ENCODE data around the gene MACROD2.

GRCh38 chr20:15740046-15740775 lies 1744.9 kb downstream of the MACROD2 start:
- TF ChIP-seq POLR2AphosphoS5 (IDR thresholded peaks at IDR 0.05) (no peak), POLR2A (IDR thresholded peaks at IDR 0.05) (no peak)
- TF ChIP-seq, protein P1, sequence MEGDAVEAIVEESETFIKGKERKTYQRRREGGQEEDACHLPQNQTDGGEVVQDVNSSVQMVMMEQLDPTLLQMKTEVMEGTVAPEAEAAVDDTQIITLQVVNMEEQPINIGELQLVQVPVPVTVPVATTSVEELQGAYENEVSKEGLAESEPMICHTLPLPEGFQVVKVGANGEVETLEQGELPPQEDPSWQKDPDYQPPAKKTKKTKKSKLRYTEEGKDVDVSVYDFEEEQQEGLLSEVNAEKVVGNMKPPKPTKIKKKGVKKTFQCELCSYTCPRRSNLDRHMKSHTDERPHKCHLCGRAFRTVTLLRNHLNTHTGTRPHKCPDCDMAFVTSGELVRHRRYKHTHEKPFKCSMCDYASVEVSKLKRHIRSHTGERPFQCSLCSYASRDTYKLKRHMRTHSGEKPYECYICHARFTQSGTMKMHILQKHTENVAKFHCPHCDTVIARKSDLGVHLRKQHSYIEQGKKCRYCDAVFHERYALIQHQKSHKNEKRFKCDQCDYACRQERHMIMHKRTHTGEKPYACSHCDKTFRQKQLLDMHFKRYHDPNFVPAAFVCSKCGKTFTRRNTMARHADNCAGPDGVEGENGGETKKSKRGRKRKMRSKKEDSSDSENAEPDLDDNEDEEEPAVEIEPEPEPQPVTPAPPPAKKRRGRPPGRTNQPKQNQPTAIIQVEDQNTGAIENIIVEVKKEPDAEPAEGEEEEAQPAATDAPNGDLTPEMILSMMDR (IDR thresholded peaks at IDR 0.05): no peak

Data from suprapubic skin (tissue), 4 donors.